GM13977 (cell line): ENCODE results near the gene AGAP5.

Source experiments
- DNase-seq: peaks from one replicate; pipeline ENCODE4 v3.0.0; 2012; ENCODE audit warnings: low spot score
- CTCF ChIP-seq: IDR thresholded peaks from 2 replicates; pipeline ENCODE4 v1.5.1; 2012; ENCODE audit warnings: mild to moderate bottlenecking, control low read depth; ENCODE audit not compliant: insufficient read depth; ENCODE audit errors: extremely low read depth, missing control alignments
- in situ Hi-C: fragments of 300-500 bp; cut with MboI; formaldehyde crosslinking; loops from one replicate; pipeline ENCODE4 v1.12.0; 2022; ENCODE audit warnings: low sequenced_read_pairs, low pct_unique_long_range_greater_than_20kb, mixed read lengths, inconsistent platforms; ENCODE audit not compliant: unreplicated experiment

The AGAP5 gene

GRCh38 chr10:73629165-73629564 is 68.7 kb downstream of the AGAP5 start:
- TF ChIP-seq CTCF: no peak
- in situ Hi-C loops: loop anchor here (25.0 kb wide), 1 partner anchor 367 kb away; the partner anchor contains the start of gene MRPS16

GRCh38 chr10:73628405-73628804 is 69.5 kb downstream of the AGAP5 start:
- in situ Hi-C loops: loop anchor here (25.0 kb wide), 1 partner anchor 366 kb away; the partner anchor contains the start of gene MRPS16
- TF ChIP-seq CTCF: no peak
- no peak for DNase-seq

More at GRCh38 chr10:73629165-73629564, 68.7 kb downstream of the AGAP5 start:
- no peak for DNase-seq

GRCh38 chr10:73627300-73627699 is 70.6 kb downstream of the AGAP5 start:
- in situ Hi-C loops: loop anchor here (25.0 kb wide), 1 partner anchor 365 kb away; the partner anchor contains the start of gene MRPS16
- DNase-seq: no peak
- TF ChIP-seq CTCF: no peak

- in situ Hi-C loops: loop anchor here (25.0 kb wide), 1 partner anchor 364 kb away; the partner anchor contains the start of gene MRPS16
- no peak for TF ChIP-seq CTCF
Observed at GRCh38 chr10:73625884-73626752, 71.8 kb downstream of the AGAP5 start.

GRCh38 chr10:73625004-73625883 is 72.7 kb downstream of the AGAP5 start:
- TF ChIP-seq CTCF: no peak
- no peak for DNase-seq
- in situ Hi-C loops: loop anchor here (25.0 kb wide), 1 partner anchor 363 kb away; the partner anchor contains the start of gene MRPS16

More at GRCh38 chr10:73625884-73626752, 71.8 kb downstream of the AGAP5 start:
- DNase-seq: peak; percentile 96
